Ovary (tissue), 9 donors: ENCODE results near the gene RAP1A. TPM values are rescaled to one million over a fixed set of nuclear protein-coding genes. Genes with fewer than 3 reads are reported as not detected.

Experiments used
- DNase-seq, 5 donors: peaks; one replicate each; pipeline ENCODE4 v3.0.0-alpha.2; 2019 to 2020
- H3K27ac ChIP-seq, 2 donors: fragments of 200-600 bp; one replicate each; pipeline versions ENCODE4 v1.5.1 to v1.8.0; 2019 to 2022
- H3K27me3 ChIP-seq: fragments of 200-600 bp; one replicate; pipeline ENCODE4 v1.8.0; 2022
- H3K36me3 ChIP-seq: fragments of 200-600 bp; sonication (generic); one replicate; pipeline ENCODE4 v1.5.1; 2019
- H3K4me1 ChIP-seq: one replicate; pipeline ENCODE4 v1.8.1; 2013; ENCODE audit warnings: mild to moderate bottlenecking, moderate library complexity; ENCODE audit not compliant: insufficient read depth
- H3K4me3 ChIP-seq: fragments of 200-600 bp; sonication (generic); one replicate; pipeline ENCODE4 v1.5.1; 2017
- H3K9me3 ChIP-seq, 2 donors: fragments of 200-600 bp in 1 of 2; sonication (generic) in 1 of 2; one replicate each; pipeline versions ENCODE4 v1.5.1 to v1.8.1; 2013 to 2019; ENCODE audit warnings: mild to moderate bottlenecking in 1 of 2, moderate library complexity in 1 of 2
- EP300 ChIP-seq: sonication (generic); formaldehyde crosslinking; IDR thresholded peaks from one replicate; pipeline ENCODE4 v1.6.1; 2017; ENCODE audit warnings: antibody characterized with exemption
- POLR2A ChIP-seq: fragments of 450-650 bp; IDR thresholded peaks from one replicate; pipeline ENCODE4 v1.6.1; 2017; ENCODE audit warnings: antibody characterized with exemption, mild to moderate bottlenecking, moderate library complexity
- WGBS, 3 donors: extraction: QIAGEN DNeasy Blood & Tissue Kit in 1 of 3; methylation state at CpG; one replicate each; pipeline versions ENCODE4 v1.1.5 to v1.1.7; 2013 to 2017; 5-methylcytosine and 5-hydroxymethylcytosine counted together
- intact Hi-C, 4 donors: fragments of 100-400 bp; cut with DNase I; formaldehyde crosslinking; loops; one replicate each; pipeline versions ENCODE4 v1.11.0 to v1.15.1; 2022 to 2023
- polyA plus RNA-seq, 2 donors: library from polyadenylated mRNA; stranded (reverse); fragments of 200-250 nt in 1 of 2; fragments of 350-450 nt in 1 of 2; fragmentation: Illumina TruSeq in 1 of 2; extraction: RNeasy Lipid Tissue Mini Kit (QIAGEN cat#74804) in 1 of 2; gene quantifications; one replicate each; pipeline ENCODE4 v1.2.3, GENCODE V29; 2013 to 2014
- total RNA-seq, 7 donors: library from RNA; depleted of rRNA in 2 of 7; stranded (reverse); fragments of >200 nt in 2 of 7; fragmentation: NEBNext Ultra II Directional in 3 of 7; extraction: Animal tissue kit (Norgen Biotek cat#: 25700) in 3 of 7; gene quantifications; one replicate each; pipeline versions ENCODE4 v1.1.0 to v1.2.4, GENCODE V29; 2016 to 2023
- TF ChIP-seq, protein P1 (sequence below), 3 donors: fragments of 450-650 bp in 2 of 3; fragments of 200-600 bp in 1 of 3; IDR thresholded peaks; one replicate each; pipeline versions ENCODE4 v1.5.1 to v1.8.0; 2016 to 2022; ENCODE audit warnings: antibody characterized with exemption in 3 of 3, mild to moderate bottlenecking in 1 of 3
- donor health status: DM: no; HTN: no; CAD: no; lungs with moderate emphysema.
- donor health status: DM: no; HTN: no; CAD: no.
- donor health status: Bipolar disorder and iron deficiency.
- donor health status: DM: yes; HTN: yes; CAD: no.
- donor health status: DM: no; HTN: no; CAD: no.
- donor health status: DM: yes; HTN: yes; CAD: no.

Gene RAP1A
- total and polyA plus RNA-seq, 9 donors, result 22.2 to 118 (median 59.1) TPM

DNA sequence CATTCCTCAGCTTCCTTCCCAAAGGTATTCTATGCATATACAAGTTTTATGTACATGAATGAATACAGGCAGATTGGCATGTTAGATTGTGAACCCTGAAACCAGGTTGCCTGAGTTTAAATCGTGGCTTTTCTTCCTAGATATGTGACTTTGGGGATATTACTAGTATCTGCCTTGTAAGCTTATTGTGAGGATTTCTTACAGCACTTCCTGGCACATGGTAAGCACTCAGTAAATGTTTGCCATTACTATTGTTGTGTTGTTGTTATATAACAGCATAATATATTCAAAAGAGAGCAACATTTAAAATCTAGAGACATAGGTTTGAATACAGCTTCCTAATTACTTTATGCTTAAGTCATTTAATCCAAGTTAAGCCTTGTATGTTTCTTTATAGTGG lies 45.1 kb downstream of the RAP1A start:
- Histone ChIP-seq H3K27ac (no peak overlapping the region), H3K4me1 (peaks cover 9% of the 10 kb centered on the region)
- intact Hi-C loops, result no loop called here

DNA sequence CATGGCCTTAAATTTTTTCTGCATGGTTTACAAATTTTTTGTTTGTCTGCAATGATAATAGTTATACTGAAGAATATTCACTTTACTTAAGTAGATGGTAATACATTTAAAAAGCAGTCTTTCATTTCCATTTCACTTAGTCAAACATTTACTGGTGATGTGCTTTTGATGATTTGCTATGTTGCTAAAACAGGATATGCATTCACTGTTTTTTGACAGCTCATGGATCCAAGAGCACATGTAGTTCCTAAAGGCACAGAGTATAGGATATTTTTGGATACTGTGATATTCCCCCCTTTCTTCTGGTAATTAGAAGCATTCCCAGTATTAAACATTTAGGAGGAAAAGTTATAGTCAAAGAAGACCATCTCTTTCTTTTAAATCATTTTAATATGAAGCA lies 45.9 kb downstream of the RAP1A start:
- H3K27me3 ChIP-seq, result no peaks in the 10 kb centered on the region
- no peak for DNase-seq
- no peaks in the 10 kb centered on the region for H3K9me3 ChIP-seq
- no peaks in the 10 kb centered on the region for H3K36me3 ChIP-seq
- peaks cover 8% of the 10 kb centered on the region for H3K4me1 ChIP-seq
- no peak overlapping the region for H3K4me3 ChIP-seq
- TF ChIP-seq, protein P1, sequence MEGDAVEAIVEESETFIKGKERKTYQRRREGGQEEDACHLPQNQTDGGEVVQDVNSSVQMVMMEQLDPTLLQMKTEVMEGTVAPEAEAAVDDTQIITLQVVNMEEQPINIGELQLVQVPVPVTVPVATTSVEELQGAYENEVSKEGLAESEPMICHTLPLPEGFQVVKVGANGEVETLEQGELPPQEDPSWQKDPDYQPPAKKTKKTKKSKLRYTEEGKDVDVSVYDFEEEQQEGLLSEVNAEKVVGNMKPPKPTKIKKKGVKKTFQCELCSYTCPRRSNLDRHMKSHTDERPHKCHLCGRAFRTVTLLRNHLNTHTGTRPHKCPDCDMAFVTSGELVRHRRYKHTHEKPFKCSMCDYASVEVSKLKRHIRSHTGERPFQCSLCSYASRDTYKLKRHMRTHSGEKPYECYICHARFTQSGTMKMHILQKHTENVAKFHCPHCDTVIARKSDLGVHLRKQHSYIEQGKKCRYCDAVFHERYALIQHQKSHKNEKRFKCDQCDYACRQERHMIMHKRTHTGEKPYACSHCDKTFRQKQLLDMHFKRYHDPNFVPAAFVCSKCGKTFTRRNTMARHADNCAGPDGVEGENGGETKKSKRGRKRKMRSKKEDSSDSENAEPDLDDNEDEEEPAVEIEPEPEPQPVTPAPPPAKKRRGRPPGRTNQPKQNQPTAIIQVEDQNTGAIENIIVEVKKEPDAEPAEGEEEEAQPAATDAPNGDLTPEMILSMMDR (IDR thresholded peaks at IDR 0.05), result no peak
- TF ChIP-seq POLR2A (no peak), EP300 (no peak)
- H3K27ac ChIP-seq, result no peak overlapping the region
- intact Hi-C loops, result no loop called here

More for the DNA sequence above, 45.1 kb downstream of the RAP1A start:
- no peak for DNase-seq
- no peak overlapping the region for H3K4me3 ChIP-seq
- no peaks in the 10 kb centered on the region for H3K9me3 ChIP-seq
- no peaks in the 10 kb centered on the region for H3K27me3 ChIP-seq
- no peaks in the 10 kb centered on the region for H3K36me3 ChIP-seq
- TF ChIP-seq EP300 (no peak), POLR2A (no peak)
- TF ChIP-seq, protein P1 (IDR thresholded peaks at IDR 0.05), result no peak
- 57 to 70% (median 62%) methylated on average over 1 of the region's 1 CpG for WGBS, 3 donors

DNA sequence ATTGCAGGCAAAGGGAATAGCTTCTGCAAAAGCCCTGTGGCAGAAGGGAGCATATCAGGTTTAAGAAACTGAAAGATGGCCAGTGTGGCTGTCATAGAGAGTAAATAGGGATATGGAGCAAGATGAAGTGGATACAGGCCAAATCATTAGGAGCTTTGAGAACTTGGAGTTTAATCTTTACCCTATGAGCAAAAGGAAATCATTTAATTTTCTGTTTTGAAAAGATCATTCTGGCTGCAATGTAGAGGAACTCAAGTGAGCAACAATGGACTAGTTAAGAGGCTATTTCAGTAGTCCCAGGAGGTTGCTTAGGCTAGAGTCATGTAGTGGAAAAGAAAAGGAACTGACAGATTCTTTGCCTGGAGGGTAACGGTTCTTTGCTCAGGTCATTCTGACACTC lies 47.2 kb downstream of the RAP1A start:
- DNase-seq, result no peak
- peaks cover 6% of the 10 kb centered on the region for H3K4me1 ChIP-seq
- no peak overlapping the region for H3K4me3 ChIP-seq
- TF ChIP-seq EP300 (no peak), POLR2A (no peak)
- TF ChIP-seq, protein P1 (IDR thresholded peaks at IDR 0.05), result no peak
- intact Hi-C loops, result no loop called here
- H3K9me3 ChIP-seq, result no peaks in the 10 kb centered on the region
- H3K36me3 ChIP-seq, result no peaks in the 10 kb centered on the region
- H3K27ac ChIP-seq, result no peak overlapping the region
- 65 to 90% (median 80%) methylated on average over 1 of the region's 1 CpG for WGBS, 3 donors
- no peaks in the 10 kb centered on the region for H3K27me3 ChIP-seq

DNA sequence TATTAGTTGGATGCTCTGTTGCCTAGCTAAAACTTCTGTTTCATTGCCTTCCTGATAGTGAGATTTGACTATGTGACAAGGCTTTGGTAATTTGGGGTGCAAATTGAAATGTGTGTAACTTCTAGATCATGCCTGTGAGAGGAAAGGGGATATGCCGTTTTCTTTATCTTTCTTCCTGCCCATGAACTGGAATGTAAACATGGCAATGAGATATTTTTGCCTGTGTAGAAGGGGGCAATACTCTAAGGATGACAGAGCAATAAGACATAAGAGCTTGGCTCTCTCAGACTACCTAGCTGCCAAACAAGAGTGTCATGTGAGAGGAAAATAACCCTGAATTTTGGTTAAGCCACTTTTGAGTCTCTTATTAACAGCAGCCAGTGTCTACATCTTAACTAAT lies 49.7 kb downstream of the RAP1A start:
- TF ChIP-seq, protein P1 (IDR thresholded peaks at IDR 0.05), result no peak
- TF ChIP-seq POLR2A, result no peak
- no peak for TF ChIP-seq EP300
- no peak for DNase-seq
- H3K27me3 ChIP-seq, result no peaks in the 10 kb centered on the region
- H3K36me3 ChIP-seq, result no peaks in the 10 kb centered on the region
- intact Hi-C loops, result no loop called here
- H3K9me3 ChIP-seq, result no peaks in the 10 kb centered on the region
- H3K4me3 ChIP-seq, result no peak overlapping the region
- no peak overlapping the region for H3K27ac ChIP-seq
- WGBS, 3 donors, result 2 to 15% (median 3%) methylated on average over 1 of the region's 1 CpG
- H3K4me1 ChIP-seq, result peaks cover 6% of the 10 kb centered on the region

DNA sequence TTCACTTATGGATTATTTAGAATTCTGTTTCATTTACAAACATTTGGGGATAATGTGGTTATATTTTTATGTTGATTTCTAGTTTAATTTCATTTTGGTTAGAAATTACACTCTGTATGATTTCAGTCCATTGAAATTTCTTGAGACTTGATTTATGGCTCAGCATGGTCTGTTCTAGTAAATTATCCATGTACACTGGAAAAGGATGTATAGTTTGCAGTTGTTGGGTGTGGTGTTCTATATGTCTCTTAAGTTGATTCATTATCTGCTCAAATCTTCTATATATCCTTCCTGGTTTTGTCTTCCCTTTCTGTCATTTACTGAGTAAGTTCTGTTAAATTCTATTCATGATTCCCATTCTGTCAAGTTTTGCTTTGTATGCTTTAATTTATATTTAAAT lies 52.3 kb downstream of the RAP1A start:
- TF ChIP-seq, protein P1 (IDR thresholded peaks at IDR 0.05), result no peak
- TF ChIP-seq EP300 (no peak), POLR2A (no peak)
- Histone ChIP-seq H3K27me3 (no peaks in the 10 kb centered on the region), H3K4me3 (no peak overlapping the region), H3K4me1 (peaks cover 6% of the 10 kb centered on the region), H3K27ac (no peak overlapping the region), H3K9me3 (no peaks in the 10 kb centered on the region), H3K36me3 (no peaks in the 10 kb centered on the region)
- intact Hi-C loops, result no loop called here
- DNase-seq, result no peak
